HG03565 (cell line): Measurements from ENCODE around the gene TASOR2.

ENCODE experiments used
- ATAC-seq: cut with Tn5 transposase; IDR thresholded peaks from one replicate; pipeline ENCODE4 v1.9.1; 2021; ENCODE audit warnings: mild to moderate bottlenecking, moderate library complexity; ENCODE audit not compliant: unreplicated experiment

Gene TASOR2, protein sequence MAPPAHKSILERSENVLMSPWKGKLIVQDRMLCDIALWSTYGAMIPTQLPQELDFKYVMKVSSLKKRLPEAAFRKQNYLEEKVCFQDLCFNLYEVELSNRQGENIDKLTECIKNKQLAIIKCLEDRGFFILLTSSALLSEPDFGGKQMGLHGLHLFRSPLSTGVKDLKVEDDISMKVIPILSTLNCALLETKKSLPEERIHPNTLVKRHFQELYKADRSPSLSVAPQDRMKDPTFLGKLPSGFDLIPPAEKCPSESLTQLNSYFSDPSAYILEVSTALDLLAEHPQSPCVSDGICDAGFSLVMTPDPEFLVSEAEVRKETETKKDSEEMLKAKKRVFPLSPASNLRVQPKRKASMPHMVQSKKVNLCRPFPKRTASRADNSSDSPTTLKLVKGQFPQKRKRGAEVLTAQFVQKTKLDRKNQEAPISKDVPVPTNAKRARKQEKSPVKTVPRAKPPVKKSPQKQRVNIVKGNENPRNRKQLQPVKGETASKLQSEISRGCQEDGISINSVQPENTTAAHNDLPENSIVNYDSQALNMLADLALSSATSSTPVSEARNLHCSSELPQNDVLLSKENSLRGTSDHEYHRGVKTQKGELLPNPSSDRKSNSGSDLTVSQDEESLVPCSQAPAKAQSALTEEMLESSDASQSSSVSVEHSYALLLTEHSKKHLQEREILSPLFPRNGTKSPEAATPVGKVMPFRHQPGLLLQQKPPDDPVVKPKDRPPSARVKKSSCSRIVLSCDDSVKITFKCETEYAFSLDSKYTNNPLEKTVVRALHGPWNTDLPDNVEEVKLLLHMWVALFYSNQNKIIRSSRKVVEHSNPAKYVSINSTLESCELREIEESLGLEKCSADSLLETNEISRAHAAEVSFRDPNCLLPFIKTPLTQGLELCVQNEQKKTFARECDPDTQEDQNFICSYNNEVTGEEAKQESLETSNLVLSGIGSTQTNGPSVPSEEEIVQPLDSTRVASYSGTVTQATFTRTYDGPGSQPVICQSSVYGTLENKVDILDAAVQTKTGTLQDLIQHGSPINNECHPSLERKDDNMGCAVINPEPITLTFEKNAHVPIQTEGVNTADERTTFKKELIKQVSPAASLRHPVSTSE (N-terminal part only)

DNA sequence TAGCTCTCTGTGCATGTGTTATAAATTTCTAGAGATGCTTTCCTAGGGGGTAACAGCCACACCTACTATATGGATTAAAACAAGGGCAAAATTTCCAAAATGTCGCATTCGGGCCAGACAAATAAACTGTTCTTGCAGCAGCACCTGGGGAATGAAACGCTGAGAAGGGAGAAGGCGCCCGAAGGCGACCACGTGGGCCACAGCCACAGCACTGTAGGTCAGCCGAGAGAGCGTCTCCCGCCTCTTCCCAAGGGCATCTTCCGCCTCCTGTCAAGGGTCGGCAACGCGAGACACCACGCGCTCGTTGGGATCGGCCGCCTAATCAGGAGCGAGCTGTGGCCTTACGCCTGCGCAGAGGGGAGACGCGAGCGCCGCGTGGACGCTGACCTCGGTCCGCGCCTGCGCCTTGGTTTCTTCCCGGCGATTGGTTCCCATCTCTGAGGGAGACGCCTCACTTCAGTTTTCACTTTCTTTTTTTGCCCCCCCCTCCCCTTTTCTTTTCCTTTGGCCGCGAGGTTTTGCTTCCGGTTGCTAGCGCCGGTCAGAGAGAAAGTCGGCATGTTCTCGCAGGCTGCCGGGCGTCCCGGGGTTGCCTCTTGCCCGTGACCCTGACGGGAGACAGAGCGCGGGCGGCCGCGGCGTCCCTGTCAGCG, at the start of gene TASOR2:
Gene TASOR2 (plus strand): TSS at position 521 of the 653 bp plus-strand sequence. CDS start 35,805 bp downstream, outside the sequence.
- ATAC-seq, result peak; percentile 69

DNA sequence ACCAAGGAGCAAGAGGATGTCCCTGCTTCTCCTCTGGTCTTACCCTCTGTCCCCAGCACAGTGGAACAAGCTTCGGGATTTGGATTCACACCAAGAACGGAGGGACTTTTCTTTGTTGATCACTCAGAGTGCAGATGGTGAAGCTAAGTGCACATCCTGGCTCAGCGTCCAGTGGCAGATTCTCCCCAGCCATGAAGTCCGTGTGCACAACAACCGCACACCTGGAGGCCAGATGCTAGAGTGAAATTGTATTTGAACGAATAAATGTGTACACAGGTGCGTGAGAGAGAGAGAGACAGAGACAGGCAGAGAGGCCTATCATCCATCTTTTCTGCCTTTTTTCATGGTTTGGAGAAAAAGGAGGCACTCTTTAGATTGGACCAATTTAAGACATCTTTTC, 49.7 kb upstream of the TASOR2 start:
- ATAC-seq, result no peak

DNA sequence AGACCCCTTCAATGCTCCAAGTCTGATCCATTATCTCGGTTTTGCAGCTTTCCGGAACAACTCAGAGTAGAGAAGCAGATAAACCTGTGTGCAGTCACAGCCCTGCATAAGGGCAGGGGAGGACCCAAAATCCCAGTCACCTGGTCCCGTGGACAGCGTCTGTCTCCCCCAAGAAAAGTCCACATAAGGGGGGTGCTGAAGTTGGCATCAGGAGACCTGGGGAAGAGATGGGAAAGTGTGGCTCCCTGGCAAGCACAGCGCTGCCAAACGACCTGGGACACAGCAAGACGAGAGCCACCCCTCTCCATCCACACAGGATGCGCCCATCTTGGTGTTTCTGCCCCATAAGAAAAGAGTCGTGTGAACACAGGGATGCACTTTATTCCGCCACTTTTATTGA, 46.1 kb upstream of the TASOR2 start:
- no peak for ATAC-seq

DNA sequence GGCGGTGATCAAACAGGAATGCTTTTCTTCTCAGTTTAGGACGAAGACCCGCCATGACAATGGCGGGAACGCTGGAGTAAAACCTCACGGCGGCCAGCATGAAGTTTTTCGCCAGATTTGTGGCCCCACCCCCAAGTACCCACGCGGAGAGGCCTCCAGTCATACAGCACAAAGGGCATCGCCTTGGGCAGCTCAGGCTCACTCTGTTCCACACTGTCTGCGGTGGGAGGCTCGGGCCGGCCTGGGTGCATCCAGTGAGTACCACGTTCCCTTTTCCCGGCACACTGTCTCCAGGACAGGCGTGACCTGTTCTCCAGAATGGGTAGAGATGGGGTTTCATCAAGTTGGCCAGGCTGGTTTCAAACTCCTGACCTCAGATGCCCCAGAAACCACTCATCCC, 45.6 kb upstream of the TASOR2 start:
- no peak for ATAC-seq

DNA sequence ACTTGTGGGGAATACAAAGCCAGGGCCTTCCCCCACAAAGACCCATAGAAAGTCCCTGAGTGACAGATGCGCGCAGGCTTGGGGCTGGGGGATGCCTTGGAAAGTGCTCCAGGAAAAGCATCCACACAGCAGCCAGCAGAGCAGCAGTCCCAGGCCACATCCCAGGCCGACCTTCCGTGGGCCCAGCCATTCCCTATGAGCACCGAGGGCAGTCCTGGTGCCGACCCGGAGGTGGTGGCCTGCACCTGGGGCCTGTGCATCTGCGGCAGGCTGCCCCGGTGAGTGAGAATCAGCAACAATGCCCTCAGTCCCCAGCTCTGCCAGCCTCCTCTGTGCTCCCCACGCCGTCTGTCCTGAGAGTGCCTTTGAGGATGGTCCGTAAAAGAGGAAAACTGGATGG, 44.6 kb upstream of the TASOR2 start:
- no peak for ATAC-seq

DNA sequence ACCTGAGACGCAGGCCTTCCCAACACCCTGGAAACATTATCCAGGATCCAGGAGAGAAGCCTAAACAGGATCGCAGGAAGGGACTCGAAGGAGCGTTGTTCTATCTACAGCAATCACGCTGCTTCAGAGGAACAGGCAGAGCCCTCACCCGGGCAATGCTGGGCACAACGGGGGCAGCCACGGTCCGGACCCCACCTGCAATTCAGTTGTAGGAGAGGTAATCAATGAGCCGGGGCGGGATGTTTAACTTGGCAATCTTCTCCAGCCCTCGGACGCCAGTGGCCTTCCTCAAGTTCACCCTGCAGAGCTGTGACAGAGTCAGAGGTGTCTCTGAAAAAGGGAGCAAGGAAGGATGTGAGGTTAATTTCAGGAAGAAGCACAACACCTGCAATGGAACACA, 44.1 kb upstream of the TASOR2 start:
- ATAC-seq, result no peak

DNA sequence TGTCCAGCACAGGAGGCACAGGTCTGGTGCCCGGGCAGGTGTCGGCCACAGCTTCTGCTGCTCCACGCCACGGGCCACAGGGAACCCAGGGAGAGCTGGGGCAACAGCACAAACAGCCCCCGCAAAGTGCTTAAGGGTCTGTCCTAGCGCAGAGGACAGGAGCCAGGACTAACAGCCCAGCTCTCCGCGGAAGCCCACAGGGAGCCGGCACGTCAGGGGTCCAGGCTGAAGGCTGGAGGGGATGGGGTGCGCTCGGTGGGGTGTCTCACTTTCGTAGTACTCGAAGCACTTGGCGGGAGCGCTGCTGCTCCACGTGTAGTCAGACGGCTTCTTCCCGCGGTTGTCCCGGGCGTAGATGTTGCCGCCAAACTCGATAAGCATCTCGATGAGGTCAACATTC, 43.1 kb upstream of the TASOR2 start:
- ATAC-seq, result no peak

DNA sequence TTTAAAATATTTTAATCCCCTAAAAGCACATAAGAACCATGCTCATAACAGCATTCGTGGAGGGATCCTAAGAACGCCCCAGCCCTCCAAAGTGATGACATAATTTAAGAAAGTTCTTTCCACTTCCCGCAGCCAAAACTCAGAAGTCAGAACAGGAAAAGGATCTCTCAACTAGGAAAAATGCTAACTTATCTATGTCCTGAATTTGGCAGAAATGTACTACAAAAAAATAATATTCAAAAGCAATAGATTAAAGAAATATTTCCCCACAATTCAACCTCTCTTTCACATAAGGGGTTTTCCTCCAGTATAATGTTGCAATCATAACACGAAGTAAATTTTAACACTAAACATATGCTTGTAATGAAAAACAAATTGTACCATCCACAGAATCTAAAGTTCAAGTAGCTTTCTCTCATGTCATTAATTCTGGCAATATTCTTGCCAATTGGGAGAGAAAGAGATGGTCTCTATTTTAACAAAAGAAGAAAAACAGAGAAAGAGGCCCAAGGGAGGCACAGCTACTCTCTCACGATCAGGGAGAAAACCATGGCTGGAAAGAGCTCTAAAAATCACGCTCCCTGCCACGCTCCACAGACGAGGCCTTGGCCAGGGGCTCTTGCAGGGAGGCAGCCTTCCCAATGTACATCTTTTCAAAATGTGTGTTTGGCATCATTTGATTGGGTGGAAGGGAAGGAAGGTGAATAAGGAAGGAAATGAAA, 41.1 kb upstream of the TASOR2 start:
- no peak for ATAC-seq

DNA sequence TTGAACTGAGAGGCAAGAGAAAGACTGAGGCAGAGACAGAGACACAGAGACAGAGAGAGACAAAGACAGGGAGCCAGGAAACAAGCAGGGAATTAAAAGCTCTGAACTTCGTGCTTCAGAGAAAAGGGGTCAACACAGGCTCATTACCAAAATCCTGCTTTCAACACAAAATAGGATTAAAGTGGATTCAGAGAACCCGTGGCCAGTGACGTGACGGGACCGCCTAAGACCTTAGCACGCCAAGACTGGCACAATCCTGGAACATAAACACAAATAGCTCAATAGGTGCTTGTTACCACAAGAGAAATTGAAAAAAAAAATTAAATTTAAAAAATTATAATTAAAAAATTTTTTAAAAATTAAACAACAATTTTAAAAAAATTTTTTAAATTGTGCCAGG, 39.7 kb upstream of the TASOR2 start:
- no peak for ATAC-seq

DNA sequence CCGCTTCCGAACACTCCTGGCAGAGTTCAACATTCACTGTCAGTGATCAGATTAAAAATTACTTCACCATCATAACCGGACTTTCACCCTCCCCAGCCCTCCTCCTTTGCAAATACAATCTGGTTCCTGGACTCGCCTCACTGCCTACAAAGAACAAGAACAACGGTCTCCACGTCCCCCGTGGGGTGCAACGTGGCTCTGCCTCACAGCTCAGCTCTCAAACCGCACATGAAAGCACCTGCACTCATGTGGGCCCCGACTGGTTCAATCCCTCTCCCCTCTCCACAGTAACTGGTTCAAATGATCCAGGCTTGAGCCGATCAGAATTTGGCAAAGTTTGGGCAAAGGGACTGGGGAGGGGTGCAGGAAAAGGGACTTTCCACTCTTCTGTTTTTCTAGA, 39.3 kb upstream of the TASOR2 start:
- ATAC-seq, result no peak

DNA sequence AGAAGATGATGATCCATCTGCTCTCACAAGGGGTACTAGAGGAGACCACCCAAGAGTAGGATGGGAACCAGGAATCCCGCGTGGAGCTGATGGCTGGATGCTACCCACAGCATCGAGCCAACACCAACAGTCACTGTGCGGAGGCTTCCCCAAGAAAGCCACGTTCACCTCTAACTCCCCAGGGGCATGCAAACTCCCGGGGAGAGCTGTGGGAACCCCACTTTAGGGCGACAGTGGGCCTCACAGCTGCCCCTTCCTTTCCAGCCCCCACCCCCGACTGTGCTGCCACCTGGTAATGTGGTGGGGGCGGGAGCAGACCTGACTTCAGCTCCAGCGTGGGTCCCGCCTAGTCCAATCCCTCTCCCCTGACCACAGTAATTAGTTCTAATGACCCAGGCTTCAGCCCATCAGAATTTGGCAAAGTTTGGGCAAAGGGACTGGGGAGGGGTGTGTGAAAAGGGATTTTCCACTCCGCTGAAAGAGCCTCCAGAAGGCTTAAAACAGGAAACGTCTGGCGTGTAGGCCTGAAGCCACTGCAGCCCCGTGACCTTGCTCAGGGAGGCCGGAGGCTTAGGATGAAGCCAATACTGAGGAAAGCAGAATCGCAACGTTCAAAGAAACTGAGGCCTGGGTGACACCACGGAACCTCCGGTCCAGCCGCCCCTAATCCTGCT, 38.6 kb upstream of the TASOR2 start:
- ATAC-seq, result no peak

DNA sequence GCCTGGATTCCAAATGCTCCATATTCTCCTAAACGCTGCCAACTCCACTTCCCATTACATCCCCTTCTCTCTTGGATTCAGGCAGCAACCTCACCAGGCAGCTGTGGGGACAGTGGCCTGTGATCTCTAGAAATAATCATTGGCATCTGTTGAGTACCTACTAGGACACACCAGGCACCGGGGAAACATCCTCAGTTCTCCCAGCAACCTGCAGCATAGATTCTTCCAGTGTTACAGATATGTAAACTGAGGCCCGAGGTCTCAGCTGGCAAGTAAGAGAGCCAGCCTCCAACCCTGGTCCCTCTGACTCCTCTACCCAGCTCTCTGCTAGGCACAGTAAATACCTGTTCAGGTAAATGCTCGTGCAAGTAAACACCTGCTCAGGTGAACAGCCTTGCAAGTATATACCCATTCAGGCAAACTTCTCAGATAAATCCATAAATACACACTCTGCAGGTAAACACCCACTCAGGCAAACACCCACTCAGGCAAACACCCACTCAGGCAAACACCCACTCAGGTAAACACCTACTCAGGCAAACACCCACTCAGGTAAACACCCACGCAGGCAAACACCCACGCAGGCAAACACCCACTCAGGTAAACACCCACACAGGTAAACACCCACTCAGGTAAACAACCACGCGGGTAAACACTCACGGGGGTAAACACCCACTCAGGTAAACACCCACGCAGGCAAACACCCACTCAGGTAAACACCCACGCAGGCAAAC, 37.0 kb upstream of the TASOR2 start:
- ATAC-seq, result no peak

DNA sequence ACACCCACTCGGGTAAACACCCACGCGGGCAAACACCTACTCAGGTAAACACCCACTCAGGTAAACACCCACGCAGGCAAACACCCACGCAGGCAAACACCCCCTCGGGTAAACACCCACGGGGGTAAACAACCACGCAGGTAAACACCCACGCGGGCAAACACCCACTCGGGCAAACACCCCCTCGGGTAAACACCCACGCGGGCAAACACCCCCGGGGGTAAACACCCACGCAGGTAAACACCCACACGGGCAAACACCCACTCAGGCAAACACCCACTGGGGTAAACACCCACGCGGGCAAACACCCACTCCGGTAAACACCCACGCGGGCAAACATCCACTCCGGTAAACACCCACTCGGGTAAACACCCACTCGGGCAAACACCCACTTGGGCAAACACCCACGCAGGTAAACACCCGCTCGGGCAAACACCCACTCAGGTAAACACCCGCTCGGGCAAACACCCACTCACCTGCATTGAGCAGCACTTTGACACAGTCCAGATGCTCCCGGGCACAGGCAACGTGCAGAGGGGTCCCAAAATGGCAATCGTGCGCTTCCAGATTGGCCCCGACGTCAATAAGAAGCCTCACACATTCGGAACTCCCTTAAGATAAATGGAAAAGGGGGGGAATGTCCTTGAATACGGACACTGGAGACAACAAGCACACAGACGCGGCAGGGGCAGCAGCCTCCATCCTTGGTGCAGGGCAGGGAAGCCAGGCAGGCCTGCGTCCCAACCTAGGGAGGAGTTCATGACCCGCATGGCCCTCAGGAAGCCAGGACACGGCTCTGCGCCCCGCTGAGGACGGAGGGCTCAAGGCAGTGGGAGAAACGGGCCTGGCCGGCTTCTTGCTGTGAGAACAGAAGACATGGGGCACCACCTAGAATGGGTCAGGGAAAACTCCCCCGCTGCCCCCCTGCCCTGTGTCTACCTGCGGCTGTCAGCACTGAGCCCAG, 35.9 kb upstream of the TASOR2 start:
- no peak for ATAC-seq

DNA sequence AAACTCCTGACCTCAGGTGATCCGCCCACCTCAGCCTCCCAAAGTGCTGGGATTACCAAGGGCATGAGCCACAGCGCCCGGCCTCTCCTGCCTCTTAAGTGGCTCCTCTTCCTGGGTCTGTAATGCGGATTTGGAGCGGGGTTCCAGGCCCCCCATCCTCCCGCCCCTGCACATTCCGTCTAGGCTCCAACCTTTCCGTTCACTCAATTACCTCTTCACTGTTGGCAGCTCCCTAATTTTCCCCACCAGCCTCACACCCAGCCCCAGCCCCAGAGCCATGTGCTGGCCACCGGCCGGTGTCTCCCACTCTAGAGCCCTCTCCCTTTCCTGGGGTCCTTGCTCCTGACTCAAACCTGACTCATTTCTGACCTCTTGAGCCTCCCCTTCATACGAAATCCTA, 34.9 kb upstream of the TASOR2 start:
- no peak for ATAC-seq

DNA sequence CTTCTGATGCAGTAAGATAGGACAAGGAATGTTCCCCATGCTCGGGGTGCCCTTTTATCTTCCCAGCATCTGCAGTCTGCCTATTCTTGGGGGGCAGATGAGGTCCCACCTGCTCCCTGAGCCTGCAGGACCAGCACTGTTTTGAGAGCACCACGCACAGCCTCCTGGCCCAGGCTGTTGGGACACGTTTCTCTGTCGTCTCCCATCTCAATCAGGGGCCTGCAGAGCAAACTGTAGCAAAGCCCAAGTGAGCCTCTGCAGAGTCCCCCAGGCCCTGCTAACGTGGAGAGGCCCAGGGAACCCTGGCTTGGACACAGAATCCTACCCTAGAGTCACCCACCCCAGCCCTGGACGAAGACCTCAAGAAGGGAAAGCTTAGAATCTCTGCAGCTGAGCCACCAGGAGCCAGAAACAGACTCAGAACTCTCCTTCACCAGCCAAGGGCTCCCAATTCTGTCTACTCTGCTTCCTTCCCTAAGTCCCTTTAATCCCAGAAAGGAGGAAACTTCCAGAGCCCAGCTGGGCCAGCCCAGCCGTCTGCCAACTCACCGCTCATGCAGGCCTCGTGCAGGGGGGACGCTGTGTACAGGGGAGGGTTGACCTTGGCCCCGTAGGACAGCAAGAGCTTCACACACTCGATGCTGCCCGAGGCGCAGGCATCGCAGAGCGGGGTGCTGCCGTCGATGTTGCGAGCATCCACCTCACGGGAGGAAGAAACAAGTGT, 33.8 kb upstream of the TASOR2 start:
- ATAC-seq, result no peak

DNA sequence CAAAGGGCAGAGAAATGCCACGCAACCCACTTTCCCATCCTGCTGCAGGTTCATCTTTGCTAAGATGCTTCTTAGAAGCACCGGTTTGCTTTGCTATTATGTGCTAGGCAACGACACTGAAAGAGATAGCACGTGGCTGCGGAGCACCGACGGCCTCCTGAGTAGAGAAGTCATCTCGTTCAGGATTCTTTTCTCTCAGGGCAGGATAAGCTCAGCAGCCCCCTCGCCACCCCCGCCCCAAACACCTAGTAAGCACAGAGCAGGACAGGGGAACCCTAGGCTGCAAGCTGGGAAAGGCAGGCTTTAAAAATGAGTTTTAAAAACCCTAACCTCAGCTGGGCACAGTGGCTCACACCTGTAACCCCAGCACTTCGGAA, 33.3 kb upstream of the TASOR2 start:
- no peak for ATAC-seq

DNA sequence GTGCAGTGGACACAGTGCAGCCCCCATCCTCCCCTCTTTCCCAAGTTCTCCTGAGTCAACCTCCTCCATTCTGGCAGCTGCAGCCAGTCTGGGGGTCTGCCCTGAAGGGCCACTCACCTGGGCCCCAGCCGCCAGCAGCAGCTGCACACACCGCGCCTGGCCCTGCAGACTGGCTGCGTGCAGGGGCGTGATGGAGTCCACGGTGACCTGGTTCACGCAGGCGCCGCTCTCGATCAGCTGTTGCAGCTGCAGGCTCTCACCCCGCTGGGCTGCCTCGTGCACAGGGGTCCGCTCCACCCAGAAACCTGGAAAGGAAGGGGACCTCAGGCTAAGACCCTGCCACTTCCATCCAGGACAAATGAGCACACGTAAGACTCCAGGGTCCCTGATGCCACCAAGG, 31.9 kb upstream of the TASOR2 start:
- ATAC-seq, result no peak
